Activated B cell treated with CpG ODN at 0.5 μM for 24 hours (primary cell): Measurements from ENCODE around the gene TMEM135. TPM values are rescaled to one million over a fixed set of nuclear protein-coding genes. Genes with fewer than 3 reads are reported as not detected.

ENCODE experiments used
- ATAC-seq: fragments of 200-7000 bp; cut with Tn5 transposase; one replicate; pipeline ENCODE4 v1.10.0; 2021; ENCODE audit warnings: low read depth, mild to moderate bottlenecking, moderate library complexity
- CTCF ChIA-PET: fragments of 350-600 bp; sonication (Branson Sonifier 250); formaldehyde crosslinking; loops from one replicate; lab custom pipeline; 2021; ENCODE audit warnings: antibody characterized with exemption; lab: Charles Lee
- POLR2A ChIA-PET: fragments of 350-600 bp; sonication (Branson Sonifier 250); formaldehyde crosslinking; loops from one replicate; lab custom pipeline; 2021; ENCODE audit warnings: antibody characterized with exemption; lab: Charles Lee
- DNase-seq: peaks from one replicate; pipeline ENCODE4 v3.0.0; 2022
- H3K27ac Mint-ChIP-seq: one replicate; pipeline ENCODE4 v1.8.0; 2020; ENCODE audit warnings: mixed read lengths
- H3K27me3 Mint-ChIP-seq: one replicate; pipeline ENCODE4 v1.8.0; 2021; ENCODE audit warnings: mixed read lengths
- H3K36me3 Mint-ChIP-seq: one replicate; pipeline ENCODE4 v1.8.0; 2021; ENCODE audit warnings: low read depth, mixed read lengths
- H3K4me1 Mint-ChIP-seq: one replicate; pipeline ENCODE4 v1.8.0; 2021; ENCODE audit warnings: mixed read lengths
- H3K4me3 Mint-ChIP-seq: one replicate; pipeline ENCODE4 v1.8.0; 2020; ENCODE audit warnings: mild to moderate bottlenecking, mixed read lengths
- H3K9me3 Mint-ChIP-seq: one replicate; pipeline ENCODE4 v1.8.0; 2020; ENCODE audit warnings: mixed read lengths
- intact Hi-C: fragments of 100-400 bp; cut with micrococcal nuclease; formaldehyde crosslinking; loops from one replicate; pipeline ENCODE4 v1.15.1; 2024
- total RNA-seq: library from RNA; stranded (reverse); gene quantifications from 2 replicates; pipeline ENCODE4 v1.2.3, GENCODE V29; 2022
- TF ChIP-seq, protein P1 (sequence below): fragments of 200-600 bp; IDR thresholded peaks from one replicate; pipeline ENCODE4 v1.8.0; 2022; ENCODE audit warnings: antibody characterized with exemption, mild to moderate bottlenecking

TMEM135 gene
- total RNA-seq, 1 donor from 2014 or later, result 10.1 TPM

DNA sequence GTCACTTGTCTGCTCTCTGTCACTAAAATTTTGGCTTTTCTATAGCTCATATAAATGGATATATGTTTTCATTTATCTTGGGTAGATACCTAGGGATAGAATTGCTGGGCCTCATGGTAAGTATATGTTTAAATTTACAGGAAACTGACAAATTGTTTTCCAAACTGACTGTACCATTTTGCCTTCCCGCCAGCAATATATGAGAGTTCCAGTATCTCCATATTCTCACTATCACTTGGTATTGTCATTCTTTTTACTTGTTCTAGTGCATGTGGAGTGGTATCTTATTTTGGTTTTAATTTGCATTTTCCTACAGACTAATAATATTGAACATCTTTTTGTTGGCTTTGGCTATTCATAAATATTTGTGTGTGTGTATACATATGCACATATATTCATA lies 101.7 kb downstream of the TMEM135 start:
- no peaks in the 10 kb centered on the region for H3K4me1 Mint-ChIP-seq

GRCh38 chr11:87141322-87141721 lies 103.6 kb downstream of the TMEM135 start:
- H3K27ac Mint-ChIP-seq, result no peak overlapping the region
- intact Hi-C loops, result no loop called here
- no peaks in the 10 kb centered on the region for H3K27me3 Mint-ChIP-seq
- TF ChIP-seq, protein P1, sequence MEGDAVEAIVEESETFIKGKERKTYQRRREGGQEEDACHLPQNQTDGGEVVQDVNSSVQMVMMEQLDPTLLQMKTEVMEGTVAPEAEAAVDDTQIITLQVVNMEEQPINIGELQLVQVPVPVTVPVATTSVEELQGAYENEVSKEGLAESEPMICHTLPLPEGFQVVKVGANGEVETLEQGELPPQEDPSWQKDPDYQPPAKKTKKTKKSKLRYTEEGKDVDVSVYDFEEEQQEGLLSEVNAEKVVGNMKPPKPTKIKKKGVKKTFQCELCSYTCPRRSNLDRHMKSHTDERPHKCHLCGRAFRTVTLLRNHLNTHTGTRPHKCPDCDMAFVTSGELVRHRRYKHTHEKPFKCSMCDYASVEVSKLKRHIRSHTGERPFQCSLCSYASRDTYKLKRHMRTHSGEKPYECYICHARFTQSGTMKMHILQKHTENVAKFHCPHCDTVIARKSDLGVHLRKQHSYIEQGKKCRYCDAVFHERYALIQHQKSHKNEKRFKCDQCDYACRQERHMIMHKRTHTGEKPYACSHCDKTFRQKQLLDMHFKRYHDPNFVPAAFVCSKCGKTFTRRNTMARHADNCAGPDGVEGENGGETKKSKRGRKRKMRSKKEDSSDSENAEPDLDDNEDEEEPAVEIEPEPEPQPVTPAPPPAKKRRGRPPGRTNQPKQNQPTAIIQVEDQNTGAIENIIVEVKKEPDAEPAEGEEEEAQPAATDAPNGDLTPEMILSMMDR, result no peak
- peaks cover 10% of the 10 kb centered on the region for H3K9me3 Mint-ChIP-seq
- ATAC-seq (no peak), DNase-seq (no peak)
- POLR2A ChIA-PET, result no interaction called here
- peaks cover 18% of the 10 kb centered on the region for H3K36me3 Mint-ChIP-seq
- CTCF ChIA-PET, result no interaction called here
- no peaks in the 10 kb centered on the region for H3K4me1 Mint-ChIP-seq
- no peak overlapping the region for H3K4me3 Mint-ChIP-seq

More for the DNA sequence above, 101.7 kb downstream of the TMEM135 start:
- ChIA-PET CTCF (no interaction called here), POLR2A (no interaction called here)
- no peak for ATAC-seq
- peaks cover 10% of the 10 kb centered on the region for H3K9me3 Mint-ChIP-seq
- H3K27me3 Mint-ChIP-seq, result no peaks in the 10 kb centered on the region
- DNase-seq, result no peak
- H3K36me3 Mint-ChIP-seq, result peaks cover 18% of the 10 kb centered on the region
- H3K4me3 Mint-ChIP-seq, result no peak overlapping the region
- TF ChIP-seq, protein P1, result no peak
- H3K27ac Mint-ChIP-seq, result no peak overlapping the region
- intact Hi-C loops, result no loop called here

DNA sequence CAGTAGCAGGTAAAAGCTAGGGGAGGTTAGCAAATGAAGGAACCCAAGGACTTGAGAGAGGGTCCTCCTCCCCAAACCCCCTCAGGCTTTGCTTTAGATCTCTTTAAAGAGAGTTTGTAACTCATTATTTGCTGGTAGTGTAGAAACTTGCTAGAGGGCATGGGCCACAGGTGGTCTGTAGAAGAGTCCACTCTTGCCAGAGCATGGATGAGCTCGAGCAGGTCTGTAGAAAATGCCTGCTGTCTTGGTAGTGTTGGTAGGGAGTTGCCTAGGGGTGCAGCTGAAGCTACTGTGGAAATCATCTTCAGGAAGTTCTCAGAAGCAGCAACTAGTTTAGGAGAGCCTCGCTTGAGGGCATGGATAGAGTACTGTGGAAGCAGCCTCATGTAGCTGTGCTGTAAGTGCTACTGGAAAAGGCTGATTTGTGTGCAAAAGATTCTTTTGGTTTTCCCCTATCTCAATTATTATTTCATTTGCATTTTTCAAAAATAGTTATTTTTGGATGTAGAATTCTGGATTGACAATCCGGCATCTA lies 104.3 kb downstream of the TMEM135 start:
- intact Hi-C loops, result no loop called here
- DNase-seq (no peak), ATAC-seq (no peak)
- TF ChIP-seq, protein P1, result no peak
- Mint-ChIP-seq H3K4me1 (no peaks in the 10 kb centered on the region), H3K9me3 (peaks cover 10% of the 10 kb centered on the region), H3K4me3 (no peak overlapping the region), H3K27me3 (no peaks in the 10 kb centered on the region), H3K36me3 (peaks cover 17% of the 10 kb centered on the region), H3K27ac (no peak overlapping the region)
- ChIA-PET CTCF (no interaction called here), POLR2A (interaction anchor here (0.7 kb wide), 1 partner anchor 49 kb away, joined by 3 read pairs; no protein-coding TSS in a partner anchor)

DNA sequence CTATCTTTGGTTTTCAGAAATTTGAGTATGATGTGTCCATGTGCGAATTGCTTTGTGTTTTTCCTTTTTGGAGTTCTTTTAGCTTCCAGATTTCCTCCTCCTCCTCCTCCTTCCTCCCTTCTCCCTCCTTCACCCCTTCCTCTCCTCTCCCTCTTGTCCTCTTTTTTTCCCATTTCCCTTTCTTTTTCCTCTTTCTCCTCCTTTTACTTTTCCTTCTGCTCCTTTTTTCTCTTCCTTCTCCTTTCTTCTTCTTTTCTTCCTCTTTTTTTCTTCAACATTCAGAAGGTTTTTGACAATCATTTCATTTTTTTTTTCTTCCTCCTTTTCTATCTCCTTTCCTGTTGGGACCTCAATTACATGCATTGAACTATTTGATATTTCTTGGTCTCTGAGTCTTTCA lies 104.9 kb downstream of the TMEM135 start:
- ChIA-PET CTCF (no interaction called here), POLR2A (interaction anchor here (0.7 kb wide), 1 partner anchor 48 kb away, joined by 3 read pairs; no protein-coding TSS in a partner anchor)
- peaks cover 16% of the 10 kb centered on the region for H3K36me3 Mint-ChIP-seq
- intact Hi-C loops, result no loop called here
- no peaks in the 10 kb centered on the region for H3K4me1 Mint-ChIP-seq
- TF ChIP-seq, protein P1, result no peak
- H3K4me3 Mint-ChIP-seq, result no peak overlapping the region
- ATAC-seq (no peak), DNase-seq (no peak)
- no peak overlapping the region for H3K27ac Mint-ChIP-seq
- peaks cover 10% of the 10 kb centered on the region for H3K9me3 Mint-ChIP-seq
- no peaks in the 10 kb centered on the region for H3K27me3 Mint-ChIP-seq

- ATAC-seq, result no peak
- Mint-ChIP-seq H3K36me3 (peaks cover 13% of the 10 kb centered on the region), H3K4me3 (no peak overlapping the region), H3K9me3 (peaks cover 6% of the 10 kb centered on the region), H3K27ac (no peak overlapping the region), H3K4me1 (no peaks in the 10 kb centered on the region), H3K27me3 (no peaks in the 10 kb centered on the region)
- ChIA-PET POLR2A (no interaction called here), CTCF (no interaction called here)
- TF ChIP-seq, protein P1, result no peak
- intact Hi-C loops, result no loop called here
- no peak for DNase-seq
These were observed 105.9 kb downstream of the TMEM135 start for GRCh38 chr11:87143641-87144040.
